HG02970 (cell line): ENCODE data around the gene RLIM.
"Not testable (repeated sequence)": the region's sequence is repeated elsewhere in the genome, so short reads cannot be mapped to it uniquely, and the experiment has no call there.

Experiments
- ATAC-seq: cut with Tn5 transposase; IDR thresholded peaks from one replicate; pipeline ENCODE4 v1.9.1; 2021; ENCODE audit warnings: mild to moderate bottlenecking, moderate library complexity, moderate number of reproducible peaks; ENCODE audit not compliant: unreplicated experiment, low FRiP score

The RLIM gene

GRCh38 chrX:74614093-74614909, at the start of gene RLIM:
TSS of gene RLIM (minus strand) at chrX:74614624. CDS start at chrX:74595977, 18,647 bp downstream.
- ATAC-seq = peak; percentile 94

- no peak for ATAC-seq
These were observed 41.8 kb upstream of the RLIM start for GRCh38 chrX:74656079-74656745.

GRCh38 chrX:74654953-74655352, 40.5 kb upstream of the RLIM start:
- not testable (repeated sequence) for ATAC-seq

- no peak for ATAC-seq
These were observed 22.4 kb upstream of the RLIM start for GRCh38 chrX:74636749-74637314.

GRCh38 chrX:74613370-74614092, 893 bp downstream of the RLIM start:
- no peak for ATAC-seq

- no peak for ATAC-seq
These were observed 7.6 kb downstream of the RLIM start for GRCh38 chrX:74606799-74607198.

GRCh38 chrX:74606342-74606741, 8.1 kb downstream of the RLIM start:
- no peak for ATAC-seq

- no peak for ATAC-seq
These were observed 11.4 kb downstream of the RLIM start for GRCh38 chrX:74603040-74603439.

- no peak for ATAC-seq
These were observed 12.3 kb downstream of the RLIM start for GRCh38 chrX:74602142-74602541.

- no peak for ATAC-seq
These were observed 20.8 kb downstream of the RLIM start for GRCh38 chrX:74593593-74593992.

- ATAC-seq = no peak
These were observed 28.7 kb downstream of the RLIM start for GRCh38 chrX:74585766-74586165.

GRCh38 chrX:74579597-74580198, 34.7 kb downstream of the RLIM start:
- no peak for ATAC-seq

GRCh38 chrX:74578137-74578536, 36.3 kb downstream of the RLIM start:
- ATAC-seq = no peak

- ATAC-seq = no peak
These were observed 57.0 kb downstream of the RLIM start for GRCh38 chrX:74557378-74557777.

- ATAC-seq = no peak
These were observed 62.5 kb downstream of the RLIM start for GRCh38 chrX:74551934-74552333.

- peak; percentile 90 for ATAC-seq
These were observed 64.1 kb downstream of the RLIM start for GRCh38 chrX:74550295-74550802.

- no peak for ATAC-seq
These were observed 67.4 kb downstream of the RLIM start for GRCh38 chrX:74546984-74547383.

GRCh38 chrX:74545880-74546523, 68.4 kb downstream of the RLIM start:
- ATAC-seq = no peak

- no peak for ATAC-seq
These were observed 73.7 kb downstream of the RLIM start for GRCh38 chrX:74540635-74541249.
